Panc1 (cell line): ENCODE results near the gene MAP3K1. TPM values are rescaled to one million over a fixed set of nuclear protein-coding genes. Genes with fewer than 3 reads are reported as not detected.

Experiments
- ATAC-seq: fragments of 200-7000 bp; cut with Tn5 transposase; 2 replicates; pipeline ENCODE4 v1.9.1; 2020; ENCODE audit warnings: mild to moderate bottlenecking, moderate library complexity
- BruUV-seq: library from RNA; stranded (reverse); fragments of 400-500 nt; replicated peaks from 2 replicates; lab custom pipeline; 2021; lab: Mats Ljungman, UMichigan
- CTCF ChIA-PET: fragments of 300-600 bp; sonication (Branson Sonifier 250); formaldehyde crosslinking; loops from one replicate; lab custom pipeline; 2022; ENCODE audit warnings: antibody characterized with exemption; lab: Charles Lee
- POLR2A ChIA-PET: fragments of 300-600 bp; sonication (Branson Sonifier 250); formaldehyde crosslinking; loops from one replicate; lab custom pipeline; 2022; ENCODE audit warnings: antibody characterized with exemption; lab: Charles Lee
- DNase-seq: peaks from one replicate; pipeline ENCODE4 v3.0.0-alpha.2; 2010; ENCODE audit warnings: low read depth, low spot score
- H3K27ac ChIP-seq: 2 replicates; pipeline ENCODE4 v1.5.1; 2011; ENCODE audit warnings: mild to moderate bottlenecking, low read length, inconsistent platforms
- H3K27me3 ChIP-seq: fragments of 200-500 bp; sonication (Bioruptor generic); 2 replicates; pipeline ENCODE4 v1.6.0; 2014; ENCODE audit warnings: low read length, inconsistent platforms; ENCODE audit not compliant: control insufficient read depth, insufficient read depth
- H3K36me3 ChIP-seq: fragments of 200-500 bp; sonication (Bioruptor generic); 2 replicates; pipeline ENCODE4 v1.5.1; 2014; ENCODE audit warnings: inconsistent platforms, mild to moderate bottlenecking, low read length, moderate library complexity; ENCODE audit not compliant: control insufficient read depth, insufficient read depth
- H3K4me1 ChIP-seq: 2 replicates; pipeline ENCODE4 v1.5.1; 2011; ENCODE audit warnings: inconsistent platforms, mild to moderate bottlenecking, low read length, moderate library complexity; ENCODE audit not compliant: control insufficient read depth, insufficient read depth
- H3K4me3 ChIP-seq, 2 experiments: 2 replicates each; pipeline ENCODE4 v1.5.1; 2011 to 2012; ENCODE audit warnings: low read depth in 2 of 2, low read length in 2 of 2, mild to moderate bottlenecking in 2 of 2, inconsistent platforms in 1 of 2, moderate library complexity in 1 of 2
- H3K9me3 ChIP-seq: fragments of 200-500 bp; sonication (Bioruptor generic); 2 replicates; pipeline ENCODE4 v1.5.1; 2014; ENCODE audit warnings: low read depth, mild to moderate bottlenecking, inconsistent platforms, low read length, moderate library complexity; ENCODE audit not compliant: control insufficient read depth, insufficient read depth
- CTCF ChIP-seq: fragments of 450-650 bp; IDR thresholded peaks from 2 replicates; pipeline ENCODE4 v1.5.1; 2017; ENCODE audit warnings: mild to moderate bottlenecking
- POLR2AphosphoS5 ChIP-seq: IDR thresholded peaks from 2 replicates; pipeline ENCODE4 v1.6.1; 2012; ENCODE audit warnings: mild to moderate bottlenecking, low read depth, low read length, moderate library complexity
- REST ChIP-seq, 2 experiments: IDR thresholded peaks; 2 replicates each; pipeline ENCODE4 v1.6.1; 2011 to 2012; ENCODE audit warnings: low read depth in 2 of 2, control low read depth in 1 of 2, low read length in 1 of 2, mild to moderate bottlenecking in 1 of 2, moderate library complexity in 1 of 2; ENCODE audit not compliant: insufficient read depth in 1 of 2
- SIN3A ChIP-seq: IDR thresholded peaks from 2 replicates; pipeline ENCODE4 v1.6.1; 2012; ENCODE audit warnings: low read depth, mild to moderate bottlenecking, low read length, moderate library complexity, borderline replicate concordance; ENCODE audit not compliant: insufficient read depth
- TCF7L2 ChIP-seq: IDR thresholded peaks from 2 replicates; pipeline ENCODE4 v1.6.1; 2011; ENCODE audit warnings: mild to moderate bottlenecking, low read depth, low read length, inconsistent platforms
- in situ Hi-C: cut with HindIII; loops from 2 replicates; pipeline ENCODE4 v1.10.0; 2016; ENCODE audit warnings: low sequenced_read_pairs, low pct_unique_long_range_greater_than_20kb
- intact Hi-C: fragments of 100-400 bp; cut with micrococcal nuclease; formaldehyde crosslinking; loops from one replicate; pipeline ENCODE4 v1.10.0; 2022; ENCODE audit not compliant: unreplicated experiment
- total RNA-seq: library from RNA; stranded (reverse); gene quantifications from one replicate; pipeline ENCODE4 v1.2.1, GENCODE V29; 2021; ENCODE audit not compliant: unreplicated experiment

Gene MAP3K1
- total RNA-seq, 1 experiment from 2014 or later, result 6.2 TPM

GRCh38 chr5:56861893-56862485, 46.6 kb downstream of the MAP3K1 start (continued):
- no peak for TF ChIP-seq CTCF

DNA sequence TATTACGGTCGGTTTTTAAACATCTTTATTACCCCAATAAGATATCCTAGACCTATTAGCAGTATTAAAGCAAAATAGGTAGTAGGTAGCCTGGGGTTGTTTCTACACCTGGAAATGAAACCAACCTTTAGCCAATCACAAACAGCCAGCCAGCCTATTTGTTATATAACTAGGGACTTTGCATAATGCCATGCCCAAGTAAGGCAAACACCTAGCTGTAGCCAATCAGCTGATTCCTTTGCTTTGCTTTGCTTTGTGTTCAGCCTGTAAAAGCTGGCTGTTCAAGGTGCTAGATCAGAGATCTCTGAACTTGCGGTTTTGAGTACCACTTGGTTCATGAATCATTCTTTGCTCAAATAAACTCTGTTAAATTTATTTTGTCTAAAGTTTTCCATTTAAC, 47.6 kb downstream of the MAP3K1 start:
- in situ Hi-C loops, result no loop called here
- CTCF ChIA-PET, result no interaction called here

More for the DNA sequence above, 47.6 kb downstream of the MAP3K1 start:
- POLR2A ChIA-PET, result no interaction called here
- Histone ChIP-seq H3K27me3 (no peaks in the 10 kb centered on the region), H3K36me3 (no peaks in the 10 kb centered on the region; the same call in 1 of the 2 replicates), H3K27ac (no peak overlapping the region), H3K4me3 (no peak overlapping the region), H3K4me1 (no peaks in the 10 kb centered on the region), H3K9me3 (no peaks in the 10 kb centered on the region)
- ATAC-seq (no peak), DNase-seq (no peak)
- intact Hi-C loops, result no loop called here
- no TSS peak for BruUV-seq
- TF ChIP-seq SIN3A, result no peak
- no peak for TF ChIP-seq POLR2AphosphoS5
- TF ChIP-seq TCF7L2, result no peak
- no peak for TF ChIP-seq REST (IDR thresholded peaks at IDR 0.05; ENCODE audit: insufficient read depth in 1 of 2, low read depth in 2 of 2, low read length in 1 of 2)
- no peak for TF ChIP-seq CTCF
